Right lobe of liver (tissue), 6 donors: ENCODE results near the gene SLC1A2. TPM values are rescaled to one million over a fixed set of nuclear protein-coding genes. Genes with fewer than 3 reads are reported as not detected.
"Not testable (repeated sequence)": the region's sequence is repeated elsewhere in the genome, so short reads cannot be mapped to it uniquely, and the experiment has no call there.

Source experiments
- ATAC-seq, 4 donors: fragments of 200-7000 bp; cut with Tn5 transposase; one replicate each; pipeline ENCODE4 v1.9.1; 2020; ENCODE audit warnings: mild to moderate bottlenecking in 4 of 4, moderate library complexity in 4 of 4
- DNase-seq, 3 donors: peaks; one replicate each; pipeline ENCODE4 v3.0.0-alpha.2; 2020
- H3K27ac ChIP-seq, 3 donors: fragments of 200-600 bp; one replicate each; pipeline ENCODE4 v1.8.0; 2022
- H3K27me3 ChIP-seq, 2 donors: fragments of 200-600 bp; one replicate each; pipeline ENCODE4 v1.8.0; 2022
- H3K36me3 ChIP-seq, 4 donors: fragments of 200-600 bp; sonication (generic) in 1 of 4; one replicate each; pipeline versions ENCODE4 v1.5.1 to v1.8.0; 2017 to 2022; ENCODE audit warnings: control low read depth in 1 of 4
- H3K4me1 ChIP-seq, 4 donors: fragments of 200-600 bp; sonication (generic) in 1 of 4; one replicate each; pipeline versions ENCODE4 v1.5.1 to v1.8.0; 2017 to 2022; ENCODE audit warnings: control low read depth in 1 of 4
- H3K4me3 ChIP-seq, 3 donors: fragments of 200-600 bp; one replicate each; pipeline ENCODE4 v1.8.0; 2022
- H3K9me3 ChIP-seq, 4 donors: fragments of 200-600 bp; sonication (generic) in 1 of 4; one replicate each; pipeline versions ENCODE4 v1.5.1 to v1.8.0; 2017 to 2022; ENCODE audit warnings: control low read depth in 1 of 4
- CTCF ChIP-seq, 4 donors: fragments of 200-600 bp in 3 of 4; fragments of 450-650 bp in 1 of 4; IDR thresholded peaks; one replicate each; pipeline versions ENCODE4 v1.5.1 to v1.8.0; 2016 to 2022; ENCODE audit warnings: antibody characterized with exemption in 4 of 4, mild to moderate bottlenecking in 2 of 4
- POLR2A ChIP-seq: fragments of 450-650 bp; IDR thresholded peaks from one replicate; pipeline ENCODE4 v1.6.1; 2017; ENCODE audit warnings: antibody characterized with exemption, mild to moderate bottlenecking
- WGBS: methylation state at CpG from one replicate; pipeline ENCODE4 v1.1.6; 2018; ENCODE audit warnings: low coverage, low lambda C conversion rate; ENCODE audit not compliant: insufficient coverage; ENCODE audit errors: missing lambda C conversion rate; 5-methylcytosine and 5-hydroxymethylcytosine counted together
- intact Hi-C, 2 donors: fragments of 100-400 bp; cut with DNase I; formaldehyde crosslinking; loops; one replicate each; pipeline versions ENCODE4 v1.11.2 to v1.14.1; 2022
- total RNA-seq, 6 experiments: library from RNA; depleted of rRNA in 2 of 6; stranded (reverse); fragments of >200 nt in 2 of 6; fragmentation: NEBNext Ultra II Directional in 3 of 6; extraction: Animal tissue kit (Norgen Biotek cat#: 25700) in 3 of 6; gene quantifications; one replicate each; pipeline versions ENCODE4 v1.1.0 to v1.2.4, GENCODE V29; 2016 to 2023
- donor health status: DM: no; HTN: yes; CAD: no.
- donor health status: DM: no; HTN: no; CAD: no.
- donor health status: DM: no; HTN: no; CAD: no.
- donor health status: DM: no; HTN: yes; CAD: no.
- donor health status: DM: no; HTN: yes; CAD: no.

SLC1A2 gene
- total RNA-seq, 6 experiments from 2014 or later: 7.6 to 87.4 (median 13.3) TPM

GRCh38 chr11:35231076-35231860 lies 188.1 kb downstream of the SLC1A2 start:
- Histone ChIP-seq H3K27ac (no peak overlapping the region), H3K27me3 (no peaks in the 10 kb centered on the region), H3K36me3 (no peaks in the 10 kb centered on the region), H3K9me3 (no peaks in the 10 kb centered on the region), H3K4me1 (peaks cover 0 to 9% (median 0%) of the 10 kb centered on the region in 4 donors), H3K4me3 (no peak overlapping the region)
- no peak for TF ChIP-seq CTCF (IDR thresholded peaks at IDR 0.05)
- no peak for TF ChIP-seq POLR2A
- intact Hi-C loops: no loop called here
- DNase-seq (no peak), ATAC-seq (no peak)
- WGBS: 72% methylated on average over 5 of the region's 5 CpGs

GRCh38 chr11:35230388-35230787 lies 189.0 kb downstream of the SLC1A2 start:
- H3K27ac ChIP-seq: no peak overlapping the region
- TF ChIP-seq POLR2A (no peak), CTCF (IDR thresholded peaks at IDR 0.05) (no peak)
- H3K4me3 ChIP-seq: no peak overlapping the region
- WGBS: 83% methylated on average over 1 of the region's 1 CpG
- no peaks in the 10 kb centered on the region for H3K36me3 ChIP-seq
- H3K27me3 ChIP-seq: no peaks in the 10 kb centered on the region
- ATAC-seq: no peak
- no peaks in the 10 kb centered on the region for H3K9me3 ChIP-seq
- DNase-seq: no peak
- intact Hi-C loops: no loop called here
- H3K4me1 ChIP-seq: peaks cover 0 to 2% (median 0%) of the 10 kb centered on the region in 4 donors

- DNase-seq: no peak
- Histone ChIP-seq H3K4me1 (no peaks in the 10 kb centered on the region), H3K36me3 (no peaks in the 10 kb centered on the region), H3K9me3 (no peaks in the 10 kb centered on the region), H3K4me3 (no peak overlapping the region), H3K27me3 (no peaks in the 10 kb centered on the region), H3K27ac (no peak overlapping the region)
- TF ChIP-seq POLR2A (no peak), CTCF (IDR thresholded peaks at IDR 0.05) (no peak)
- ATAC-seq: peak in 2 of 4 donors; percentile 14 to 19
- WGBS: 62% methylated on average over 3 of the region's 3 CpGs
- intact Hi-C loops: no loop called here
These were observed 191.0 kb downstream of the SLC1A2 start for GRCh38 chr11:35228328-35228725.

GRCh38 chr11:35227576-35228327 lies 191.6 kb downstream of the SLC1A2 start:
- DNase-seq (no peak), ATAC-seq (peak; percentile 48 to 83 (median 66))
- intact Hi-C loops: no loop called here
- no peaks in the 10 kb centered on the region for H3K4me1 ChIP-seq
- WGBS: 51% methylated on average over 5 of the region's 5 CpGs
- no peaks in the 10 kb centered on the region for H3K27me3 ChIP-seq
- H3K36me3 ChIP-seq: no peaks in the 10 kb centered on the region
- no peaks in the 10 kb centered on the region for H3K9me3 ChIP-seq
- TF ChIP-seq CTCF (IDR thresholded peaks at IDR 0.05) (no peak), POLR2A (no peak)
- no peak overlapping the region for H3K4me3 ChIP-seq
- no peak overlapping the region for H3K27ac ChIP-seq

- H3K27ac ChIP-seq, H3K9me3 ChIP-seq, H3K4me3 ChIP-seq, intact Hi-C loops, ATAC-seq, H3K27me3 ChIP-seq, DNase-seq, H3K36me3 ChIP-seq, H3K4me1 ChIP-seq: not testable (repeated sequence)
- 88% methylated on average over 5 of the region's 6 CpGs for WGBS
These were observed 192.6 kb downstream of the SLC1A2 start for GRCh38 chr11:35226756-35227155.
